ENCODE measurements around the gene MYO3B. TPM values are rescaled to one million over a fixed set of nuclear protein-coding genes. Genes with fewer than 3 reads are reported as not detected.
A peak's percentile ranks its signal among the peaks of the same experiment; 100 is the strongest.

The MYO3B gene
- total and polyA plus RNA-seq, 7 experiments from 2014 or later: 0.66 to 0.82 TPM; not detected in 5

DNA sequence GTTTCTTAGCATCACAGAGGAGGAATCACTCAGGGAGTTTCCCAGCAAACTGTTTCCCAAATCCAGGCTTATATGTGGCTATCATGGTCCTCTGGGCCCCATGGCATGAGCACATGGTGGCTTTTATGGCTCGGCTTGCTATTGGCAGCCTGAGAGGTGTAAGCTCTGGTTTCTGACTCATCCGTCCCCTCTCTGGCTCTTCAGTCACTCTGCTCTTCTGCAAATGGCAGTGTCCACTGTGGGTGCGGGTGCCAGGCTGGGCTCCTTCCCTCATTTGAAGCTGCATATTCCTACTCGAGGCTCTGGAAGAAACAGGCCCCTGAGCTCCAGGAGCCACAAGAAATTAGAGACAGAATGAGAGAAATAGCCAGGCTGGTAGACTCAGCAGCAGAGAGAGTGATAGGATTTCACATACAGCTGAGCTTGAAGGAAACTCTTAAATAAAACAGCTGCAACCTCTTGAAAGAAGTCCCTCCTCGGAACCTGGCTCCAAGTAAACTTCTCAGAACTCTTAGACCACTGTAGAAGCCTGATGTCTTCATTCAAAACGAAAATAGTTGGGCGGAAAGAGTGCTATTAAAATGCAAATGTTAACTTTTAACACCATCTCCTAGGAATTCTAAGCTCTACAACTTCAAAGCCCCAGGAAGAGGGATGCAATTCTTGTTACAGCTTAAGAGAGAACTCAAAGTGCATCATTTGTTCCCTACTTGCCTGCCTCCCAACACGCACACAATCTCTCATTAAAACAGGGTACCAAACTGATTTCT is 324.6 kb downstream of the MYO3B start:
- Histone ChIP-seq H3K36me3 (ENCODE audit: control insufficient read depth in 2 of 3, insufficient read depth in 3 of 3, low read length in 3 of 3) (no peaks in the 10 kb centered on the region), H3K9me3 (ENCODE audit: control insufficient read depth in 2 of 3, low read length in 3 of 3) (no peaks in the 10 kb centered on the region), H3K4me1 (ENCODE audit: control insufficient read depth in 2 of 2, insufficient read depth in 2 of 2, low read length in 2 of 2) (peaks cover 7 to 14% of the 10 kb centered on the region in 2 donors), H3K4me3 (ENCODE audit: low read length) (no peak overlapping the region), H3K27me3 (ENCODE audit: control insufficient read depth in 2 of 2, insufficient read depth in 2 of 2, low read length in 2 of 2) (no peaks in the 10 kb centered on the region), H3K27ac (ENCODE audit: low read depth, low read length) (no peak overlapping the region)
- intact Hi-C loops (cut with micrococcal nuclease): no loop called here
- H3K4me3 Mint-ChIP-seq: no peak overlapping the region
- H3K4me1 Mint-ChIP-seq: peaks cover 7 to 31% (median 20%) of the 10 kb centered on the region in 7 donors
- H3K9me3 Mint-ChIP-seq: no peaks in the 10 kb centered on the region
- no peak overlapping the region for H3K27ac Mint-ChIP-seq
- POLR2A ChIA-PET: no interaction called here
- DNase-seq (no peak), ATAC-seq (no peak)
- CTCF ChIA-PET: interaction anchor here (0.6 to 1.4 kb wide), 2 partner anchors 16 to 896 kb away, joined by 3 to 4 read pairs; no protein-coding TSS in a partner anchor
- H3K27me3 Mint-ChIP-seq: peaks cover 7 to 55% (median 31%) of the 10 kb centered on the region in 5 donors
- no peaks in the 10 kb centered on the region for H3K36me3 Mint-ChIP-seq

DNA sequence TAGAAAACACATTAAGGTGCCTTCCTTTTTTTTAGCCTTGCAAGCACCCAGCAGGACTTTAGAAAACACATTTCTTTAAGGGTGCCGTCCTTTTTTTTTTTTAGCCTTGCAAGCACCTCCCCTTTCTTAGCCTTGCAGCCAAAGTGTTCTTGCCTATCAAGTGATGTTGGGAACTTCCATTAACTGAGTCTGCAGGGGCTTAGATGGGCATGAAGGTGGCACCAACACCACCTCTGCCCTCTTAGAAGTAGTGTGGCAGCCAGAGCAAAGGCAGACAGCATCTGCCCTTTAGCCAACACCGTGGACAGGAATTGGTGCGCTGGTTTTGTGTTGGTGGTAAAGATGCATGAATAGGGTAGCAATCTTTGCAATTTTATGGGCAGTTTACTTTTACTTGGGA is 325.6 kb downstream of the MYO3B start:
- Histone ChIP-seq H3K4me3 (ENCODE audit: low read length) (no peak overlapping the region), H3K4me1 (ENCODE audit: control insufficient read depth in 2 of 2, insufficient read depth in 2 of 2, low read length in 2 of 2) (peaks cover 7 to 23% of the 10 kb centered on the region in 2 donors), H3K36me3 (ENCODE audit: control insufficient read depth in 2 of 3, insufficient read depth in 3 of 3, low read length in 3 of 3) (no peaks in the 10 kb centered on the region), H3K9me3 (ENCODE audit: control insufficient read depth in 2 of 3, low read length in 3 of 3) (no peaks in the 10 kb centered on the region), H3K27ac (ENCODE audit: low read depth, low read length) (no peak overlapping the region), H3K27me3 (ENCODE audit: control insufficient read depth in 2 of 2, insufficient read depth in 2 of 2, low read length in 2 of 2) (no peaks in the 10 kb centered on the region)
- peaks cover 7 to 57% (median 32%) of the 10 kb centered on the region in 5 donors for H3K27me3 Mint-ChIP-seq
- H3K4me3 Mint-ChIP-seq: peak overlapping the region in 1 of 10 donors; percentile 32
- DNase-seq (no peak), ATAC-seq (no peak)
- no peak overlapping the region for H3K27ac Mint-ChIP-seq
- ChIA-PET POLR2A (no interaction called here), CTCF (interaction anchor here (1.4 kb wide), 1 partner anchor 17 kb away, joined by 3 read pairs; no protein-coding TSS in a partner anchor)
- no peaks in the 10 kb centered on the region for H3K9me3 Mint-ChIP-seq
- no peaks in the 10 kb centered on the region for H3K36me3 Mint-ChIP-seq
- intact Hi-C loops (cut with micrococcal nuclease): no loop called here
- H3K4me1 Mint-ChIP-seq: peaks cover 11 to 42% (median 31%) of the 10 kb centered on the region in 7 donors

DNA sequence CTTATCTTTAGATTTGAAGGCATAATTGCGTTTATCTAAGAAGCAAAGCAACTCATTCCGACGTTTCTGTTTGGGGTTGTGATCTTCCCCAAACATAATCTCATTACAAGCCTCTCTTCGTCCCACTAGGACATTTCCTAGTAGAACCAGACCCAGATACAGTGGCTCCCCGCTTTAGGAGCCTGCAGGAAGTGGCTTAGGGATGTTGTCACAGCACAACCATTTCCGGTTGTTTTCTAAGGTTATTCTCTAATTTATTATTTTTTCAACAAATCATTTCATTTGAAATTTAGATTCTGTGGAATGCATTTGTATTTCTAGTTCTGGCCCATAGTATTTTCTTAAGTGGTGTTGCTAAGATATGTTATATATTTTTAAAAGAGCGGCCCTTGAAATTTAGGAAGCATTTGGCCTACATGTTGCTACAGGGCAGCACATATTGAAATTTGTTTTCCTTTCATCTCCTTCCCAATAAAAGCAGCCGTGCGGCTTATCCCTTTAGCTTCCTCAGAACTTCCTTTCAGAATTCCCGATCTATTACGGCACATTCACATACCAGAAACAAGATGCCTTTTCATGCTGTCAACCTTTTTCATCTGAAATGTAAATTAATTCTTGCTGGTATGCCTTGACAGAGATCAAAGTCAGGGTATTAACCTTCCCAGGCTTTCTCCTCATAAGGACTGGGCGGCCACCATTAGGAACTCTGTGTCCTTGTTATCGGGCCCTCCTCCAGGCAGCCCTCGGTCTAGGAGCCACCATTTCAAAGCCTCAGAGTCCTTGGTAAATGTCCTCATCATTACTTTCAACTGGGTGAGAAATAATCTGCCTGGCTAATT is 326.2 kb downstream of the MYO3B start:
- ATAC-seq: no peak
- ChIA-PET POLR2A (no interaction called here), CTCF (no interaction called here)
- no peaks in the 10 kb centered on the region for H3K9me3 Mint-ChIP-seq
- peak overlapping the region in 1 of 10 donors; percentile 32 for H3K4me3 Mint-ChIP-seq
- H3K27me3 Mint-ChIP-seq: peaks cover 7 to 55% (median 26%) of the 10 kb centered on the region in 5 donors
- Histone ChIP-seq H3K27me3 (ENCODE audit: control insufficient read depth in 2 of 2, insufficient read depth in 2 of 2, low read length in 2 of 2) (no peaks in the 10 kb centered on the region), H3K4me3 (ENCODE audit: low read length) (no peak overlapping the region), H3K36me3 (ENCODE audit: control insufficient read depth in 2 of 3, insufficient read depth in 3 of 3, low read length in 3 of 3) (no peaks in the 10 kb centered on the region), H3K9me3 (ENCODE audit: control insufficient read depth in 2 of 3, low read length in 3 of 3) (no peaks in the 10 kb centered on the region), H3K27ac (ENCODE audit: low read depth, low read length) (no peak overlapping the region), H3K4me1 (ENCODE audit: control insufficient read depth in 2 of 2, insufficient read depth in 2 of 2, low read length in 2 of 2) (peaks cover 7 to 25% of the 10 kb centered on the region in 2 donors)
- DNase-seq: no peak
- peaks cover 11 to 43% (median 34%) of the 10 kb centered on the region in 7 donors for H3K4me1 Mint-ChIP-seq
- intact Hi-C loops (cut with micrococcal nuclease): no loop called here
- no peak overlapping the region for H3K27ac Mint-ChIP-seq
- no peaks in the 10 kb centered on the region for H3K36me3 Mint-ChIP-seq

DNA sequence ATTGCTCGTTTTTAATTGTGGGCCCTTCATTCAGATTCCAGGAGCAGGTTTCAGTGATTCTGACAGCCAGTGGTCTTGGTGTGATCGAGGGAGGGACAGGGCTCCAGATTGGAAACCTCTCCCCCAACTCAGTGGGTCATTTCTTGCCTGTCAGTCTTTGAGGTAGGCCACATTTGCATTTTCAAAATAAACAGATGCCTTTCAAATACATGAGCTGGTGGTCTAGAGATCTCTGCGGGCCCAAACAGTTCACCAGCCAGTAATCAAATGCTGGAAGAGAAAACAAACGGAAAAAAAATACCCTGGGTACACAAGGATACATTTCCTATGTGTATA is 326.8 kb downstream of the MYO3B start:
- Histone ChIP-seq H3K9me3 (ENCODE audit: control insufficient read depth in 2 of 3, low read length in 3 of 3) (no peaks in the 10 kb centered on the region), H3K36me3 (ENCODE audit: control insufficient read depth in 2 of 3, insufficient read depth in 3 of 3, low read length in 3 of 3) (no peaks in the 10 kb centered on the region), H3K27me3 (ENCODE audit: control insufficient read depth in 2 of 2, insufficient read depth in 2 of 2, low read length in 2 of 2) (no peaks in the 10 kb centered on the region), H3K4me1 (ENCODE audit: control insufficient read depth in 2 of 2, insufficient read depth in 2 of 2, low read length in 2 of 2) (peaks cover 7 to 25% of the 10 kb centered on the region in 2 donors), H3K4me3 (ENCODE audit: low read length) (no peak overlapping the region), H3K27ac (ENCODE audit: low read depth, low read length) (no peak overlapping the region)
- Mint-ChIP-seq H3K4me3 (no peak overlapping the region), H3K27me3 (peaks cover 10 to 57% (median 26%) of the 10 kb centered on the region in 5 donors), H3K4me1 (peaks cover 11 to 43% (median 34%) of the 10 kb centered on the region in 7 donors), H3K27ac (no peak overlapping the region), H3K36me3 (no peaks in the 10 kb centered on the region), H3K9me3 (no peaks in the 10 kb centered on the region)
- DNase-seq: no peak
- ChIA-PET CTCF (no interaction called here), POLR2A (no interaction called here)
- intact Hi-C loops (cut with micrococcal nuclease): loop anchor here in 1 of 2 donors (5.0 kb wide), 2 partner anchors 213 to 318 kb away; partner anchors contain the start of gene SP5
- no peak for ATAC-seq

DNA sequence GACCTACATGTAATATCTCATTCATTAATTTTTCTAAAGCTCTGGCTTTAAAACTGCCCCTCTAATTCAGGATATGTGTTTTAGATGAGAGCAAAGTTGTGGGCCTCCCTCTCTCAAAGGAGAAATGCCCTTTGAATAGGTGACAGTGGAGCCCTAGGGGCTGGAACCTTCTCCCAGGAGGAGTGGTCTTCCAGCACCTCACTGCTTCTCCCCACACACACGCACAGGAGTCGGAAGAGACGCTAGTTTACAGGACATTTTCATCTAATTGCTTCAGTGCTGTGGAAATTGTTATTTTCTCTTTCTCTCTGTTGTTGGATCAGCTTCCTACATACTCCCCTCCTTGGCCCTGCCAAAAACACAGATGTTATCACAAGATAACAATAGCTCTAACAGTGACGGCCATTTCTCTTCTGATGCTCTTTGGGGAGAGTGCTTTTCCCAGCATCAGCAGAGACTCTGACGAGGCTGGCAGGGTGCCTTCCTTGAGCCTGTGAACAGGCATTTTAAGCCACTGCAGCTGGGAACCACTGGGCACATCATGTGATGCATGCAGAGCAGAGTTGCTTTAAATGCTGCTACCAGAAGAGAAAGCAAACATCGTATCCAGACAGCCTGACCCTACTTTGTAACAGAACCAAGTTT is 327.8 kb downstream of the MYO3B start:
- intact Hi-C loops (cut with micrococcal nuclease): loop anchor here in 1 of 2 donors (5.0 kb wide), 2 partner anchors 212 to 317 kb away; partner anchors contain the start of gene SP5
- H3K27me3 ChIP-seq (ENCODE audit: control insufficient read depth in 2 of 2, insufficient read depth in 2 of 2, low read length in 2 of 2): no peaks in the 10 kb centered on the region
- DNase-seq: peak in 1 of 9 donors; percentile 10
- H3K9me3 ChIP-seq (ENCODE audit: control insufficient read depth in 2 of 3, low read length in 3 of 3): no peaks in the 10 kb centered on the region
- ChIA-PET CTCF (interaction anchor here (0.5 to 1.6 kb wide), 5 partner anchors 8 to 307 kb away, joined by 3 to 5 read pairs (median 4); no protein-coding TSS in a partner anchor), POLR2A (no interaction called here)
- H3K36me3 ChIP-seq (ENCODE audit: control insufficient read depth in 2 of 3, insufficient read depth in 3 of 3, low read length in 3 of 3): no peaks in the 10 kb centered on the region
- H3K36me3 Mint-ChIP-seq: no peaks in the 10 kb centered on the region
- H3K27ac Mint-ChIP-seq: peak overlapping the region in 1 of 9 donors; percentile 41
- H3K27me3 Mint-ChIP-seq: peaks cover 12 to 54% (median 25%) of the 10 kb centered on the region in 5 donors
- ATAC-seq: no peak
- peaks cover 11 to 43% (median 34%) of the 10 kb centered on the region in 7 donors for H3K4me1 Mint-ChIP-seq
- H3K4me1 ChIP-seq (ENCODE audit: control insufficient read depth in 2 of 2, insufficient read depth in 2 of 2, low read length in 2 of 2): peaks cover 7 to 25% of the 10 kb centered on the region in 2 donors
- no peak overlapping the region for H3K27ac ChIP-seq (ENCODE audit: low read depth, low read length)
- peak overlapping the region in 3 of 10 donors; percentile 14 to 56 (median 52) for H3K4me3 Mint-ChIP-seq
- H3K9me3 Mint-ChIP-seq: no peaks in the 10 kb centered on the region
- no peak overlapping the region for H3K4me3 ChIP-seq (ENCODE audit: low read length)

DNA sequence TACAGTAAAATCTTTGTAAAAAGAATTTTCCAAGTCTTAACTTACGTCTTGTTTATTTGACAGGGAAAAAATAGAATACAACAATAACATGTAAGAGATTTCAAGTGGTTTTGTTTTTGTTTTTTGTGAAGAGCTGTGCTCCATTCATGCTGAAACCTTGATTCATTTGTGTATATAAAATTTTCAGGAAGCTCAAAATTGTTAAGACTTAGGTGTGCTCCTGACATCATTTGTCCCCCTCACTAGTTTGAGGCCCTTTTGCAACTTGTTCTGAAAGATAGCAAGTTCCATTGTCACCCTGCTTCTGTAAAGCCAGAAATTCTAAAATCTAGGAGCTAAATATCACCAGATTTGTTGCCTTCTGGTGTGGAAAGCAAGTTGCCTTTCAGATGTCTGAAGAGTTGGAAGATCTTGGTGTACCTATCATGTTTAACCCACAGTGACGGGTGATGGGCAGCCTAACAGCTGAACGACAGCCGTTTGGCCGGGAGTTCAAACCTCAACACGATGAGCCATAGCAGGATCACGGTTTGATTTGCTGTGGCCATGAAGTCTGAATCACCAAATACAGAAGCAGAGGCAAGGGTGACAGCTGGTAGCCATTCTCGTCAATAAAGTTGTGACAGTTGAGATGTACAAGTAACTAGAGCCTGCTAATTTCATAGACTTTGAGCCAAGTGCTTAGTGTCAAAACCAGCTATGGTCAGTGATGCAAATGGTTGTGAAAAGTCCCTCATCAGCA is 331.7 kb downstream of the MYO3B start:
- no peaks in the 10 kb centered on the region for H3K9me3 ChIP-seq (ENCODE audit: control insufficient read depth in 2 of 3, low read length in 3 of 3)

More for the DNA sequence above, 331.7 kb downstream of the MYO3B start:
- H3K27ac ChIP-seq (ENCODE audit: low read depth, low read length): no peak overlapping the region
- intact Hi-C loops (cut with micrococcal nuclease): loop anchor here in 1 of 2 donors (2.0 to 5.0 kb wide), 3 partner anchors 141 to 313 kb away; partner anchors contain the start of gene SP5
- no peak overlapping the region for H3K4me3 ChIP-seq (ENCODE audit: low read length)
- Mint-ChIP-seq H3K27me3 (peaks cover 14 to 41% (median 18%) of the 10 kb centered on the region in 5 donors), H3K9me3 (no peaks in the 10 kb centered on the region), H3K4me3 (no peak overlapping the region), H3K36me3 (no peaks in the 10 kb centered on the region), H3K27ac (no peak overlapping the region), H3K4me1 (peaks cover 11 to 39% (median 34%) of the 10 kb centered on the region in 7 donors)
- no peak for DNase-seq
- H3K4me1 ChIP-seq (ENCODE audit: control insufficient read depth in 2 of 2, insufficient read depth in 2 of 2, low read length in 2 of 2): peaks cover 7 to 25% of the 10 kb centered on the region in 2 donors
- no peaks in the 10 kb centered on the region for H3K36me3 ChIP-seq (ENCODE audit: control insufficient read depth in 2 of 3, insufficient read depth in 3 of 3, low read length in 3 of 3)
- ATAC-seq: no peak
- ChIA-PET POLR2A (no interaction called here), CTCF (no interaction called here)
- H3K27me3 ChIP-seq (ENCODE audit: control insufficient read depth in 2 of 2, insufficient read depth in 2 of 2, low read length in 2 of 2): no peaks in the 10 kb centered on the region

Measured in naive thymus-derived CD4-positive, alpha-beta T cell (primary cell).